GM18517 (cell line): ENCODE data around the gene RUFY1.

ENCODE experiments used
- ATAC-seq: cut with Tn5 transposase; IDR thresholded peaks from one replicate; pipeline ENCODE4 v1.9.1; 2021; ENCODE audit warnings: mild to moderate bottlenecking, moderate library complexity; ENCODE audit not compliant: unreplicated experiment

The RUFY1 gene

DNA sequence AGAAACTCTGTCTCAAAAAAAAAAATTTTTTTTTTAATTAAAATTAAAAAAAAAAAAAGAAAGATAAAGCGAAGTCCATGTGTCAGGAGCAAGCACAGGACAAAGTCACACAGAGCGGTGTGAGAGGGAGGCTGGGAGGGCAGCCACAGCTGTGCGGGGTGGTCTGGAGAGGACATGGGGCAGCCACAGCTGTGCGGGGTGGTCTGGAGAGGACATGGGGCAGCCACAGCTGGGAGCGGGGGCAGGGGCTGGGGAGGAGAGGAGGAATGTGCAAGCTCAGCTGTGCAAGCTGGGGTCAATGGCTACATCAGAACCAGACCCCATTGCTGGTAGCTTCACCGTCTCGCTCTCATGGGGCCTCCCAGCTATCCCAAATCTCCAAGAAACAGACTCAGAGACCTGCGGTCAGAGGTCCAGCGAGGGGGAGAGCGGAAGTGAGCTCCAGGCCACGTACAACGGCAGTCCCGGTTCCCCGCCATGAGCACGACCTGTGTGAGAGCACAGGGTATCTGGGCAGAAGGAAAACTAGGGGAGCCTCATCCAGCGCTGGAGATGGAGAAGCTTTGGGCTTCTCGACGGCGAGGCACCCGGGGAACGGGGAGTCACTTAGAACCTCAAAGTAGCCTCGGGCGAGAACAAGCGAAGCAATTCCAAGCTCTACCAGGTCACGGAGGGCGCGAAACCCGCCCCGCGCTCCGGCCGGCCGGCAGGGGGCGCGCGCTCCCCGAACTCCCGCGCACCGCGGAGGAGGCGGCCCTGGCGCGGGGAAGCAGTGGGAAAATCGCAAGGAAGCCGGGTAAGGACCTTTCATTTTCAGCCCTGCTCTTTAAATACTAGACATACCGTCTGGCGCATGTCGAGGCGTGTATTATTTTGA, 107.2 kb downstream of the RUFY1 start:
- peak; percentile 89 for ATAC-seq

DNA sequence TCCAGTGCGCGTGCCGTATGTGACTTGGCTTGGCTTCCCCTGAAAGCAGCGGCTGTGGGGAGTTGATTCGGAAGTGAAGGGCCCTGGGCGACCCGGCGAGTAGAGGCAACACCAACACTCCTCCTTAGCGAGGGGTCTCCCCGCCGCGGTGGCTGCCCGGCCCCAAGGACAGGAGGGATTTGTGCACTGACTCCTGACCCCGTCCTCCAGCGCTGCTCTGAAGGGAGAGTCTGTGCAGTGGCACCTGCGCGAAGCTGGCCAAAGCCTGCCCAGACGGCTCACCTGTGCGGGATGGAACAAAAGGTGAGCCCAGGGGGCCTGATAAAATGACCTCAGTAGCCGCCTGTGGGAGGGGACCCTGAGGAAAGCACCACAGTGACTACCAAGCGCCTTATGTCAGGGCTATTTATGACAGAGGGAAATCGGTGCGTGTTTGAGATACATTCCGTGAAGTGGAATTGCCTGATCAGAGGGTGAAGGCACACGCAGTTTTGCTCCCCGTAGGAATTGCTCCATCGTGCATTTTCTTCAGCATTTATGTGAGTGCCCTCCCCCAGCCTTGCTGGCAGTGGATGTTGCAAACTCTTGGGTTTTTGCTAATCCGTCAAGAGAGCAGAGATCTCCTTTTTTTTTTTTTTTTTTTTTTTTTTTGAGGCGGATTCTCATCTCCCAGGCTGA, 108.0 kb downstream of the RUFY1 start:
- ATAC-seq: peak; percentile 62
